ENCODE measurements around the gene KCTD20. TPM values are rescaled to one million over a fixed set of nuclear protein-coding genes. Genes with fewer than 3 reads are reported as not detected.

The KCTD20 gene
- total RNA-seq, 4 donors from 2014 or later: 28.7 to 39.7 (median 32.9) TPM

DNA sequence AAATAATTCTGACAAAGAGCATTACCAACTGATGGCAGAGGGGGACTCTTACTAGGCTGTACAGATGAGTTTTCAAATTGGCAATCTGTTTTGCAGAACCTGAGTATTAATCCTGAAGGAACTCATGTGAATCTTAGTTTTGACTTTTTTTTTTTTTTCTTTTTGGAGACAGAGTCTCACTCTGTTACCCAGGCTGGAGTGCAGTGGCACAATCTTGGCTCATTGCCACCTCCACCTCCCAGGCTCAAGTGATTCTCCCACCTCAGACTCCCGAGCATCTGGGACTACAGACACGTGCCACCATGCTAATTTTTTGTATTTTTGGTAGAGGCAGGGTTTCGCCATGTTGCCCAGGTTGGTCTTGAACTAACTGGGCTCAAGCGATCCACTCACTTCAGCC lies 49.3 kb downstream of the KCTD20 start:
- no peaks in the 10 kb centered on the region for H3K27me3 ChIP-seq
- H3K4me3 ChIP-seq: no peak overlapping the region
- no peak for TF ChIP-seq POLR2A (IDR thresholded peaks at IDR 0.05)
- TF ChIP-seq, protein P1, sequence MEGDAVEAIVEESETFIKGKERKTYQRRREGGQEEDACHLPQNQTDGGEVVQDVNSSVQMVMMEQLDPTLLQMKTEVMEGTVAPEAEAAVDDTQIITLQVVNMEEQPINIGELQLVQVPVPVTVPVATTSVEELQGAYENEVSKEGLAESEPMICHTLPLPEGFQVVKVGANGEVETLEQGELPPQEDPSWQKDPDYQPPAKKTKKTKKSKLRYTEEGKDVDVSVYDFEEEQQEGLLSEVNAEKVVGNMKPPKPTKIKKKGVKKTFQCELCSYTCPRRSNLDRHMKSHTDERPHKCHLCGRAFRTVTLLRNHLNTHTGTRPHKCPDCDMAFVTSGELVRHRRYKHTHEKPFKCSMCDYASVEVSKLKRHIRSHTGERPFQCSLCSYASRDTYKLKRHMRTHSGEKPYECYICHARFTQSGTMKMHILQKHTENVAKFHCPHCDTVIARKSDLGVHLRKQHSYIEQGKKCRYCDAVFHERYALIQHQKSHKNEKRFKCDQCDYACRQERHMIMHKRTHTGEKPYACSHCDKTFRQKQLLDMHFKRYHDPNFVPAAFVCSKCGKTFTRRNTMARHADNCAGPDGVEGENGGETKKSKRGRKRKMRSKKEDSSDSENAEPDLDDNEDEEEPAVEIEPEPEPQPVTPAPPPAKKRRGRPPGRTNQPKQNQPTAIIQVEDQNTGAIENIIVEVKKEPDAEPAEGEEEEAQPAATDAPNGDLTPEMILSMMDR (IDR thresholded peaks at IDR 0.05 in 4 of 5, conservative IDR thresholded peaks at IDR 0.05 in 1 of 5): no peak
- DNase-seq (no peak), ATAC-seq (peak in 1 of 2 donors; percentile 19)
- peaks cover 12 to 14% of the 10 kb centered on the region in 2 donors for H3K4me1 ChIP-seq
- no peaks in the 10 kb centered on the region for H3K9me3 ChIP-seq
- intact Hi-C loops (cut with DNase I; ENCODE audit: low total_unique reads): no loop called here
- peaks cover 0 to 30% of the 10 kb centered on the region in 2 donors for H3K36me3 ChIP-seq
- in situ Hi-C loops (cut with MboI; ENCODE audit: low sequenced_read_pairs in 4 of 4): no loop called here
- no peak overlapping the region for H3K27ac ChIP-seq

DNA sequence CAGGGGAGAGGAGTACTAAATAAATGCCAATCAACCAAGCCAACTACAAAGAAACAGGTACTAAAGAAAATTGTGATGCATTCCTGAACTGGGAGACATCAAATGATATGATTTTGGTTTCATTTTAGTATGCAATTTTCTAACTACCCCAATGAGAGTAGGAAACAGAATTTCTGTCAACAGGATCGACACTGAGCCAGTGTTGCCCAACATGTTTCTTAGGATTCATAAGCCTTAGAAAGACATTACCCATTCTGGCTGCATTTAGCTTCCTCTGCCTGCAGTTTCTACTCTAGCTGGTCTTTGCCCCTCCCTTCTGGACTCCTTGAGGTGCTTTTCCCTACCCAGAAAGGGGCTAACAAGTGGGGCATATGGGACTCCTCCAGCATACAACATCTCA lies 49.8 kb downstream of the KCTD20 start:
- TF ChIP-seq POLR2A (IDR thresholded peaks at IDR 0.05): no peak
- TF ChIP-seq, protein P1 (IDR thresholded peaks at IDR 0.05 in 4 of 5, conservative IDR thresholded peaks at IDR 0.05 in 1 of 5): no peak
- ATAC-seq: no peak

DNA sequence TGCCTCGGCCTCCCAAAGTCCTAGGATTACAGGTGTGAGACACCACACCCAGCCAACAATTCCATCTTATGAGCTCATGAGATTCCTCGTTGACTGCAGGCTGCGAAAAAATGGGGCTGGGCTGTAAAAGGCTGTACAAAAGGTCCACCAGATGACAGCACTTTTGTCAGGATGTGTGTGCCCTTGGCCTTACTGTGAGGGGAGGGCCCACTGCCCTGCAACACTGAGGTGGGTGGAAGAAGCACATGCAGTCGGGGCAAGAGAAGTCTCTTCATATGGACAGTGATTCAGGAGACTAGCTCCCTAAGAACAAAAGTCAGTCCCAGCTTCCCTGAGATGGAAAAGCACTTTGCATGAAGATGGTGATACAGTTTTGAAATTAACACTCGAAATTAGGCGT lies 50.5 kb downstream of the KCTD20 start:
- no peak for ATAC-seq
- in situ Hi-C loops (cut with MboI; ENCODE audit: low sequenced_read_pairs in 4 of 4): no loop called here
- Histone ChIP-seq H3K4me1 (peaks cover 5 to 7% of the 10 kb centered on the region in 2 donors), H3K27me3 (no peaks in the 10 kb centered on the region), H3K36me3 (peaks cover 0 to 33% of the 10 kb centered on the region in 2 donors), H3K27ac (no peak overlapping the region), H3K4me3 (no peak overlapping the region), H3K9me3 (no peaks in the 10 kb centered on the region)
- DNase-seq: no peak
- intact Hi-C loops (cut with DNase I; ENCODE audit: low total_unique reads): no loop called here
- no peak for TF ChIP-seq POLR2A (IDR thresholded peaks at IDR 0.05)
- TF ChIP-seq, protein P1 (IDR thresholded peaks at IDR 0.05 in 4 of 5, conservative IDR thresholded peaks at IDR 0.05 in 1 of 5): no peak

More for the DNA sequence above, 49.8 kb downstream of the KCTD20 start:
- no peak for DNase-seq
- in situ Hi-C loops (cut with MboI; ENCODE audit: low sequenced_read_pairs in 4 of 4): no loop called here
- H3K27ac ChIP-seq: no peak overlapping the region
- H3K9me3 ChIP-seq: no peaks in the 10 kb centered on the region
- peaks cover 12 to 14% of the 10 kb centered on the region in 2 donors for H3K4me1 ChIP-seq
- intact Hi-C loops (cut with DNase I; ENCODE audit: low total_unique reads): no loop called here
- H3K36me3 ChIP-seq: peaks cover 0 to 30% of the 10 kb centered on the region in 2 donors
- no peaks in the 10 kb centered on the region for H3K27me3 ChIP-seq
- no peak overlapping the region for H3K4me3 ChIP-seq

DNA sequence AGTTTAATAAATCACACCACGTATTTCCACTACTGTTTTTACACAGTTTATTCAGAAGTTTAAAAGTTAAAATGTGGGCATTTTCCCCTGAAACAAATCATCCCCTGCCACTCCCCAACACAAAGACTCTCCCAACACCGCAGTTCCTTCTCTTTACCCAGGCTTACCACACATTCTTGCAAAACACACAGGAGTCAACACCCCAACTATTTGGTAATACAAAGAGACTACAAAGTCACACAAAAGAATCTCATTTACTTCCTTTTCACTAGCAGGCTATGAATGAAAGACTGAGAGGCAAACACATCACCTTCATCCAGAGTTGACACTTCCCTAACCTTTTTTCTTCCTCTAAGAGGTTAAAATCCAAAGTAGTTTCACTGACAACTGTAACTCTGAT lies 51.1 kb downstream of the KCTD20 start:
- TF ChIP-seq, protein P1 (IDR thresholded peaks at IDR 0.05 in 4 of 5, conservative IDR thresholded peaks at IDR 0.05 in 1 of 5): no peak
- no peak for TF ChIP-seq POLR2A (IDR thresholded peaks at IDR 0.05)
- Histone ChIP-seq H3K4me1 (peaks cover 0 to 1% of the 10 kb centered on the region in 2 donors), H3K36me3 (peaks cover 0 to 37% of the 10 kb centered on the region in 2 donors), H3K9me3 (no peaks in the 10 kb centered on the region), H3K27ac (no peak overlapping the region), H3K4me3 (no peak overlapping the region), H3K27me3 (no peaks in the 10 kb centered on the region)
- intact Hi-C loops (cut with DNase I; ENCODE audit: low total_unique reads): no loop called here
- ATAC-seq (no peak), DNase-seq (no peak)
- in situ Hi-C loops (cut with MboI; ENCODE audit: low sequenced_read_pairs in 4 of 4): no loop called here

DNA sequence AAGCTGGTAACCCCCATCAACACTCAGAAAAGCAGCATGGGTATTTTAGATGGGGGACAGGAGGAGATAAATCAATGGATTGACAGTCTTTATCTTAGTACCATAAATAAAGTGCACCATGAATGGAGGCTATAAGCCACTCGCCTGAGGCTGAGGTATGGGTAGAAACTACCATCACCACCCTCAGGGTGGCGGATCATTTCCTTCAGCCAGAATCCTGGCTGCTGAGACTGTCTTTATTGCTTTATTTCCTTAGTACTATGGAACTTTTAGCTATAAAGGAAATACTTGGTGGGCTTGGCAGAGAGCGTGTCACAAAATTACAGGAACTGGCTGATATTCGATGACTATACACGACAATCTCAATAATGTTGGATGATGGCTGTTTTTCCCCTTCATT lies 52.3 kb downstream of the KCTD20 start:
- H3K4me1 ChIP-seq: no peaks in the 10 kb centered on the region
- H3K9me3 ChIP-seq: no peaks in the 10 kb centered on the region
- peaks cover 0 to 48% of the 10 kb centered on the region in 2 donors for H3K36me3 ChIP-seq
- DNase-seq (no peak), ATAC-seq (no peak)
- no peak overlapping the region for H3K27ac ChIP-seq
- no peaks in the 10 kb centered on the region for H3K27me3 ChIP-seq
- TF ChIP-seq POLR2A (IDR thresholded peaks at IDR 0.05): no peak
- TF ChIP-seq, protein P1 (IDR thresholded peaks at IDR 0.05 in 4 of 5, conservative IDR thresholded peaks at IDR 0.05 in 1 of 5): no peak
- intact Hi-C loops (cut with DNase I; ENCODE audit: low total_unique reads): no loop called here
- no peak overlapping the region for H3K4me3 ChIP-seq
- in situ Hi-C loops (cut with MboI; ENCODE audit: low sequenced_read_pairs in 4 of 4): no loop called here

Measured in gastrocnemius medialis (tissue), 4 donors.